Common myeloid progenitor, CD34-positive (primary cell): ENCODE measurements around the gene TXNRD2.

Experiments used
- CTCF ChIA-PET: fragments of 350-600 bp; sonication (Branson Sonifier 250); formaldehyde crosslinking; loops from one replicate; lab custom pipeline; 2021; ENCODE audit warnings: antibody characterized with exemption; lab: Charles Lee
- POLR2A ChIA-PET: fragments of 350-600 bp; sonication (Branson Sonifier 250); formaldehyde crosslinking; loops from one replicate; lab custom pipeline; 2021; ENCODE audit warnings: antibody characterized with exemption; lab: Charles Lee
- DNase-seq, 3 donors: peaks; one replicate each; pipeline versions ENCODE4 v3.0.0 to v3.0.0-alpha.2; 2013
- H3K27ac ChIP-seq, 2 experiments: 1 replicate in 1 of 2; 2 replicates in 1 of 2; pipeline ENCODE4 v1.7.0; 2013; ENCODE audit warnings: inconsistent platforms in 2 of 2, low read length in 2 of 2, mild to moderate bottlenecking in 2 of 2, low read depth in 1 of 2, moderate library complexity in 1 of 2; ENCODE audit not compliant: severe bottlenecking in 2 of 2, insufficient read depth in 1 of 2, poor library complexity in 1 of 2
- H3K27me3 ChIP-seq, 5 experiments: replicated peaks in 2 of 5; 1 replicate in 3 of 5; 2 replicates in 2 of 5; pipeline versions ENCODE4 v1.6.1 to v1.7.0; 2013; ENCODE audit warnings: low read length in 4 of 5, mild to moderate bottlenecking in 2 of 5, moderate library complexity in 2 of 5, inconsistent platforms in 1 of 5; ENCODE audit not compliant: insufficient read depth in 5 of 5, control insufficient read depth in 4 of 5
- H3K36me3 ChIP-seq, 4 experiments: 1 replicate in 2 of 4; 2 replicates in 2 of 4; pipeline versions ENCODE4 v1.6.1 to v1.7.0; 2013; ENCODE audit warnings: low read length in 3 of 4, control low read depth in 1 of 4, mild to moderate bottlenecking in 1 of 4; ENCODE audit not compliant: control insufficient read depth in 4 of 4, insufficient read depth in 4 of 4
- H3K4me1 ChIP-seq, 4 experiments: 1 replicate in 3 of 4; 2 replicates in 1 of 4; pipeline versions ENCODE4 v1.6.1 to v1.7.1; 2013; ENCODE audit warnings: low read length in 3 of 4, mild to moderate bottlenecking in 3 of 4, control low read depth in 1 of 4, inconsistent platforms in 1 of 4, moderate library complexity in 1 of 4; ENCODE audit not compliant: control insufficient read depth in 4 of 4, insufficient read depth in 4 of 4; ENCODE audit errors: control extremely low read depth in 1 of 4
- H3K4me3 ChIP-seq, 7 experiments: 1 replicate in 4 of 7; 2 replicates in 3 of 7; pipeline versions ENCODE4 v1.5.1 to v1.7.0; 2013; ENCODE audit warnings: mild to moderate bottlenecking in 7 of 7, low read length in 6 of 7, moderate library complexity in 6 of 7, inconsistent platforms in 2 of 7, low read depth in 2 of 7, control low read depth in 1 of 7; ENCODE audit not compliant: insufficient read depth in 4 of 7, control insufficient read depth in 1 of 7; ENCODE audit errors: extremely low read depth in 1 of 7
- H3K9me3 ChIP-seq, 5 experiments: 1 replicate in 4 of 5; 2 replicates in 1 of 5; pipeline versions ENCODE4 v1.6.1 to v1.7.1; 2013; ENCODE audit warnings: low read length in 4 of 5, mild to moderate bottlenecking in 2 of 5, inconsistent platforms in 1 of 5, low read depth in 1 of 5, moderate library complexity in 1 of 5; ENCODE audit not compliant: control insufficient read depth in 4 of 5, insufficient read depth in 2 of 5; ENCODE audit errors: control extremely low read depth in 1 of 5
- WGBS: methylation state at CpG from one replicate; pipeline ENCODE4 v1.1.5; 2013; ENCODE audit not compliant: insufficient coverage; 5-methylcytosine and 5-hydroxymethylcytosine counted together

Gene TXNRD2

GRCh38 chr22:19878461-19879245, 63.0 kb downstream of the TXNRD2 start:
- ChIA-PET POLR2A (no interaction called here), CTCF (no interaction called here)
- peaks cover 2 to 24% (median 3%) of the 10 kb centered on the region in 4 experiments for H3K36me3 ChIP-seq
- no peak for DNase-seq
- WGBS = 97% methylated on average over 11 of the region's 16 CpGs
- H3K27me3 ChIP-seq = no peaks in the 10 kb centered on the region
- H3K4me1 ChIP-seq = no peaks in the 10 kb centered on the region
- H3K27ac ChIP-seq = no peak overlapping the region
- no peaks in the 10 kb centered on the region for H3K9me3 ChIP-seq
- no peak overlapping the region for H3K4me3 ChIP-seq

DNA sequence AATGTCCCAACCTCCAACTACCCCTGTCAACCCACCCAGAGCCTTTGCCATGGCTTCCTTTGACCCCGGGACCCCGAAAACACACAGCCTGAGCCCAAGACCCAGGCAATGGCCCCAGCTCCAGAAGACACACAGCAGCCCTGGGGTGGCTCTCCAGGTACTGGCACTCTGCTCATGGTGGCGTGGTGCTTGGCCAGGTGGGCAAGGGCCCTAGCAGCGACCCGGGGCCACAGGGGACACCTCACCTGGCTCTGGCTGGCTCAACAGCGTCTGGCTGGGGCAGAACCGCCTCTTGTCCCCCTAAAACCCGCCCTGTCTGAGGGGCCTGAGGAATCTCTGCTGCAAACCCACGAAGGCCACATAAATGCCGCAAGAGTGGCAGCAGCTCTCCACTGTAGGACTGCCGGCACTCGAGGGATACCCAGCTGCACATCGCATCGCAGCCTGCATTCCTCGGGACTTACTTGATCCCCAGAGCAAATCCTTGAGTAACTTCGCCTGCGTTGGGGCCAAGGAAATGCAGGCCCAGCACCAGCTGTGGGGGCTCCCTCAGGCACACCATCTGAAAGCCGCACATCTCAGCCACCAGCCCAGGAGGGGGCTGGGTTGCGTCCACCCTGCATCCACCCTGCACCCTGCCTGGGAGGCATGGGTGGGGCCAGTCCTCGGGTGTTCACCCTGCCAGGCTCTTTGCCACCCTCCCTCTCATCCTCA, 63.8 kb downstream of the TXNRD2 start:
- WGBS = 98% methylated on average over 20 of the region's 20 CpGs
- H3K36me3 ChIP-seq = peaks cover 2 to 21% (median 3%) of the 10 kb centered on the region in 4 experiments
- peaks cover 0 to 3% (median 0%) of the 10 kb centered on the region in 4 experiments for H3K4me1 ChIP-seq
- H3K4me3 ChIP-seq = no peak overlapping the region
- no peaks in the 10 kb centered on the region for H3K27me3 ChIP-seq
- no peaks in the 10 kb centered on the region for H3K9me3 ChIP-seq
- POLR2A ChIA-PET = no interaction called here
- CTCF ChIA-PET = interaction anchor here (1.5 kb wide), 1 partner anchor 36 kb away, joined by 3 read pairs; no protein-coding TSS in a partner anchor
- no peak overlapping the region for H3K27ac ChIP-seq
- no peak for DNase-seq

GRCh38 chr22:19876941-19877625, 64.5 kb downstream of the TXNRD2 start:
- Histone ChIP-seq H3K36me3 (peaks cover 2 to 20% (median 3%) of the 10 kb centered on the region in 4 experiments), H3K4me1 (peaks cover 0 to 3% (median 0%) of the 10 kb centered on the region in 4 experiments), H3K9me3 (no peaks in the 10 kb centered on the region), H3K4me3 (no peak overlapping the region), H3K27ac (no peak overlapping the region), H3K27me3 (no peaks in the 10 kb centered on the region)
- ChIA-PET POLR2A (no interaction called here), CTCF (interaction anchor here (1.5 to 2.0 kb wide), 2 partner anchors 8 to 37 kb away, joined by 3 to 4 read pairs; no protein-coding TSS in a partner anchor)
- DNase-seq = no peak
- whole genome bisulfite sequencing = 95% methylated on average over 12 of the region's 18 CpGs

DNA sequence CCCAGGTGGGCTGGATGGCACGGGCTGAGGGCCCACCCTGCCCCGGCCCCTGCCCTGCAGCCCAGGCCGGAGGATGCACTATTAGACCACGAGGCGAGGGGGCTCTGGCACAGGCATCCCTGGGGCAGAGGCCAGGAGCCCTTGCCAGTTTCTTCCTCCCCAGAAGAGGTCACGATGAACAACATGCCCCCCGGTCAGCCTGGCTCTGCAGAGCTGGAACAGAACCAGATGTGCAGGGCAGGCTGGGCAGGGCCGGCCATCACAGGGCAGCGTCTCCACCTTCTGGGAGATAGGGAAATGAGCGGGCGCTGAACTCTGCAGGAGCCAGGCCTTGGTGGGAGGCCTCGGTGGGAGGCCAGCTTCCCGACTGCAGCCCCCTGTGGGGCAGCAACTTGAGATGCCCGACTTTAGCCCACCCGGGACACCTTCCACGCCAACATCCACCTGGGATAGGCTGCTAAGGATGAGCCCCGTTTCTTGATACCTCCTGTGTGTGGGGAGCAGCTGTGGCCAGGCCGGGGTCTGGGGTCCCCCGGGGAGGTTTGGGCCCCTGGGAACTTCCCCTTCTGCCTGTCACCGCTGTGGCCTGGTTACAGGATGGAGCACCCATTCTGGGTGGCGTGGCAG, 65.2 kb downstream of the TXNRD2 start:
- CTCF ChIA-PET = interaction anchor here (1.0 to 2.0 kb wide), 3 partner anchors 9 to 56 kb away, joined by 3 to 4 read pairs (median 3); no protein-coding TSS in a partner anchor
- whole genome bisulfite sequencing = 93% methylated on average over 19 of the region's 21 CpGs
- Histone ChIP-seq H3K36me3 (peaks cover 2 to 20% (median 3%) of the 10 kb centered on the region in 4 experiments), H3K9me3 (no peaks in the 10 kb centered on the region), H3K27ac (no peak overlapping the region), H3K4me3 (no peak overlapping the region), H3K4me1 (peaks cover 0 to 3% (median 0%) of the 10 kb centered on the region in 4 experiments), H3K27me3 (no peaks in the 10 kb centered on the region)
- POLR2A ChIA-PET = no interaction called here
- no peak for DNase-seq

DNA sequence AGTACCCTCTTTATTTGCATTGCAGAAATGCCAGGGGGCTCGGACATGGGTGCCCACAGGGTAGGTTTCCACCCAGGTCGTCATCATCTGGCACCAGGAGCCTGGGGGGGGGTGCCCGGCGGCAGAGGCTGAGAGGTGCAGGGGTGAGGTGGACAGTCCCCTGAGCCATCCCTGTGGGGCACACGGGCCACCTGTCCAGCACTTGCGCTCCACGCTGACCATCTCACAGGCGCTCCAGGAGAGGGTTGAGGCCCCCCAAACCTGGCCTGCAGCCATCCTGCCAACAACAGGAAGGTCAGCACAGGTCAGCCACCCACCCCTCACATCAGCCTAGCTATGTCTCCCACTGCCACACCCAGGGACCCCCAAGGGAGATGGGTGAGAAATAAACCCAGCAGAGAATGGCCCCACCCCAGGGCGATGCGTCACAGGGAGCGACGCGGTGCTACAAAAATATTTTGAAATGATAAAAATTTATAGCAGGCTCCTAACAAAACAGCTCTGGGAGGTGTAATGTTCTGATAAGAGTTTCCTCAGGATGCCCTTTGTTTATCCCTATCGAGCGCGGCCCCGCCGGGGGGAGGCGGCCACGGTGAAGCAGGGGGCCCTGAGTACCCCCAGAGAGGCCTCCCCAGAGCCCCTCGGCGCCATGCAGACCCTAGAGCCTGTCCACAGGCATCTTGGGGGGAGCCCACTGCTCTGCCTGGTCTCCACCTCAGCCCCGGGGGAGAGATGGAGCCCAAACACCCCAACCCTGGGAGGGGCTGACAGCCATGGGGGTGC, 65.9 kb downstream of the TXNRD2 start:
- Histone ChIP-seq H3K9me3 (no peaks in the 10 kb centered on the region), H3K27ac (no peak overlapping the region), H3K36me3 (peaks cover 0 to 18% (median 3%) of the 10 kb centered on the region in 4 experiments), H3K4me1 (peaks cover 0 to 3% (median 0%) of the 10 kb centered on the region in 4 experiments), H3K27me3 (no peaks in the 10 kb centered on the region), H3K4me3 (no peak overlapping the region)
- WGBS = 86% methylated on average over 12 of the region's 23 CpGs
- CTCF ChIA-PET = interaction anchor here (1.0 to 2.0 kb wide), 2 partner anchors 9 to 55 kb away, joined by 3 to 4 read pairs; no protein-coding TSS in a partner anchor
- POLR2A ChIA-PET = no interaction called here
- no peak for DNase-seq

- Histone ChIP-seq H3K36me3 (peaks cover 0 to 15% (median 3%) of the 10 kb centered on the region in 4 experiments), H3K4me1 (peaks cover 0 to 3% (median 0%) of the 10 kb centered on the region in 4 experiments), H3K9me3 (no peaks in the 10 kb centered on the region), H3K4me3 (no peak overlapping the region), H3K27ac (no peak overlapping the region), H3K27me3 (no peaks in the 10 kb centered on the region)
- ChIA-PET POLR2A (no interaction called here), CTCF (interaction anchor here (1.0 to 2.0 kb wide), 2 partner anchors 10 to 55 kb away, joined by 3 to 4 read pairs; no protein-coding TSS in a partner anchor)
- no peak for DNase-seq
- 97% methylated on average over 10 of the region's 12 CpGs for WGBS
Measured at GRCh38 chr22:19875061-19875530, 66.5 kb downstream of the TXNRD2 start.
